Astrocyte (in vitro differentiated cells and primary cell): ENCODE results near the gene FARS2.

Experiments
- EZH2 ChIP-seq: IDR thresholded peaks from 2 replicates; pipeline ENCODE4 v1.6.1; 2012; ENCODE audit warnings: mild to moderate bottlenecking, low read length, inconsistent platforms; ENCODE audit not compliant: insufficient read depth
- TF ChIP-seq, protein P1 (sequence below): IDR thresholded peaks from 2 replicates; pipeline ENCODE4 v1.5.1; 2011; ENCODE audit warnings: low read depth, mild to moderate bottlenecking, inconsistent platforms, low read length, moderate library complexity; ENCODE audit not compliant: insufficient read depth

GRCh38 chr6:5261545-5262109, 314 bp downstream of the FARS2 start:
- TF ChIP-seq, protein P1, sequence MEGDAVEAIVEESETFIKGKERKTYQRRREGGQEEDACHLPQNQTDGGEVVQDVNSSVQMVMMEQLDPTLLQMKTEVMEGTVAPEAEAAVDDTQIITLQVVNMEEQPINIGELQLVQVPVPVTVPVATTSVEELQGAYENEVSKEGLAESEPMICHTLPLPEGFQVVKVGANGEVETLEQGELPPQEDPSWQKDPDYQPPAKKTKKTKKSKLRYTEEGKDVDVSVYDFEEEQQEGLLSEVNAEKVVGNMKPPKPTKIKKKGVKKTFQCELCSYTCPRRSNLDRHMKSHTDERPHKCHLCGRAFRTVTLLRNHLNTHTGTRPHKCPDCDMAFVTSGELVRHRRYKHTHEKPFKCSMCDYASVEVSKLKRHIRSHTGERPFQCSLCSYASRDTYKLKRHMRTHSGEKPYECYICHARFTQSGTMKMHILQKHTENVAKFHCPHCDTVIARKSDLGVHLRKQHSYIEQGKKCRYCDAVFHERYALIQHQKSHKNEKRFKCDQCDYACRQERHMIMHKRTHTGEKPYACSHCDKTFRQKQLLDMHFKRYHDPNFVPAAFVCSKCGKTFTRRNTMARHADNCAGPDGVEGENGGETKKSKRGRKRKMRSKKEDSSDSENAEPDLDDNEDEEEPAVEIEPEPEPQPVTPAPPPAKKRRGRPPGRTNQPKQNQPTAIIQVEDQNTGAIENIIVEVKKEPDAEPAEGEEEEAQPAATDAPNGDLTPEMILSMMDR: no peak
- TF ChIP-seq EZH2: no peak
